Stimulated activated CD8-positive, alpha-beta memory T cell treated with anti-CD3 and anti-CD28 coated beads, Interleukin-7, amount 100 ng/mL, for 24 hours (primary cell): ENCODE measurements around the gene RNF8.
"Not testable (repeated sequence)": the region's sequence is repeated elsewhere in the genome, so short reads cannot be mapped to it uniquely, and the experiment has no call there.

ENCODE experiments used
- DNase-seq: peaks from one replicate; pipeline ENCODE4 v3.0.0-alpha.2; 2020; ENCODE audit warnings: low read depth

RNF8 gene

GRCh38 chr6:37353761-37354525, at the start of gene RNF8:
Gene RNF8, plus strand, starts transcription at chr6:37353983. Its CDS starts 182 bp downstream, at chr6:37354165.
- peak; percentile 82 for DNase-seq

- DNase-seq, result no peak
Measured at GRCh38 chr6:37304766-37305165, 49.0 kb upstream of the RNF8 start.

GRCh38 chr6:37305841-37306425, 47.9 kb upstream of the RNF8 start:
- DNase-seq, result no peak

- no peak for DNase-seq
Measured at GRCh38 chr6:37306624-37307222, 47.1 kb upstream of the RNF8 start.

GRCh38 chr6:37307484-37307883, 46.3 kb upstream of the RNF8 start:
- not testable (repeated sequence) for DNase-seq

- DNase-seq, result no peak
Measured at GRCh38 chr6:37308069-37308815, 45.5 kb upstream of the RNF8 start.

- DNase-seq, result no peak
Measured at GRCh38 chr6:37309046-37309445, 44.7 kb upstream of the RNF8 start.

GRCh38 chr6:37309692-37310091, 44.1 kb upstream of the RNF8 start:
- no peak for DNase-seq

- no peak for DNase-seq
Measured at GRCh38 chr6:37310966-37311365, 42.8 kb upstream of the RNF8 start.

GRCh38 chr6:37311741-37312473, 41.9 kb upstream of the RNF8 start:
- no peak for DNase-seq

GRCh38 chr6:37313723-37314486, 39.9 kb upstream of the RNF8 start:
- no peak for DNase-seq

GRCh38 chr6:37314487-37315156, 39.2 kb upstream of the RNF8 start:
- no peak for DNase-seq

GRCh38 chr6:37315157-37315515, 38.6 kb upstream of the RNF8 start:
- no peak for DNase-seq

GRCh38 chr6:37316071-37316470, 37.7 kb upstream of the RNF8 start:
- DNase-seq, result no peak

GRCh38 chr6:37317312-37318038, 36.3 kb upstream of the RNF8 start:
- no peak for DNase-seq

GRCh38 chr6:37319156-37319555, 34.6 kb upstream of the RNF8 start:
- no peak for DNase-seq

GRCh38 chr6:37319856-37320480, 33.8 kb upstream of the RNF8 start:
- DNase-seq, result no peak

GRCh38 chr6:37320646-37321045, 33.1 kb upstream of the RNF8 start:
- no peak for DNase-seq

- no peak for DNase-seq
Measured at GRCh38 chr6:37321101-37321500, 32.7 kb upstream of the RNF8 start.
